Activated naive CD8-positive, alpha-beta T cell treated with anti-CD3 and anti-CD28 coated beads for 36 hours (primary cell): Measurements from ENCODE around the gene PTPRD. TPM values are rescaled to one million over a fixed set of nuclear protein-coding genes. Genes with fewer than 3 reads are reported as not detected.

Experiments
- DNase-seq: peaks from one replicate; pipeline ENCODE4 v3.0.0; 2021
- H3K27ac Mint-ChIP-seq: one replicate; pipeline ENCODE4 v1.8.0; 2022; ENCODE audit warnings: mild to moderate bottlenecking, moderate library complexity, mixed read lengths
- H3K27me3 Mint-ChIP-seq: one replicate; pipeline ENCODE4 v1.8.0; 2022; ENCODE audit warnings: mild to moderate bottlenecking, mixed read lengths
- H3K36me3 Mint-ChIP-seq: one replicate; pipeline ENCODE4 v1.8.0; 2021; ENCODE audit warnings: mild to moderate bottlenecking, mixed read lengths
- H3K4me1 Mint-ChIP-seq: one replicate; pipeline ENCODE4 v1.8.0; 2021; ENCODE audit warnings: mixed read lengths
- H3K4me3 Mint-ChIP-seq: one replicate; pipeline ENCODE4 v1.8.0; 2022; ENCODE audit warnings: mild to moderate bottlenecking, moderate library complexity, mixed read lengths
- H3K9me3 Mint-ChIP-seq: one replicate; pipeline ENCODE4 v1.8.0; 2022; ENCODE audit warnings: mixed read lengths
- total RNA-seq, 2 experiments: library from RNA; stranded (reverse); gene quantifications; one replicate each; pipeline ENCODE4 v1.2.3, GENCODE V29; 2021

Gene PTPRD
- total RNA-seq, 2 experiments from 2014 or later, result 0.16 to 0.18 TPM

DNA sequence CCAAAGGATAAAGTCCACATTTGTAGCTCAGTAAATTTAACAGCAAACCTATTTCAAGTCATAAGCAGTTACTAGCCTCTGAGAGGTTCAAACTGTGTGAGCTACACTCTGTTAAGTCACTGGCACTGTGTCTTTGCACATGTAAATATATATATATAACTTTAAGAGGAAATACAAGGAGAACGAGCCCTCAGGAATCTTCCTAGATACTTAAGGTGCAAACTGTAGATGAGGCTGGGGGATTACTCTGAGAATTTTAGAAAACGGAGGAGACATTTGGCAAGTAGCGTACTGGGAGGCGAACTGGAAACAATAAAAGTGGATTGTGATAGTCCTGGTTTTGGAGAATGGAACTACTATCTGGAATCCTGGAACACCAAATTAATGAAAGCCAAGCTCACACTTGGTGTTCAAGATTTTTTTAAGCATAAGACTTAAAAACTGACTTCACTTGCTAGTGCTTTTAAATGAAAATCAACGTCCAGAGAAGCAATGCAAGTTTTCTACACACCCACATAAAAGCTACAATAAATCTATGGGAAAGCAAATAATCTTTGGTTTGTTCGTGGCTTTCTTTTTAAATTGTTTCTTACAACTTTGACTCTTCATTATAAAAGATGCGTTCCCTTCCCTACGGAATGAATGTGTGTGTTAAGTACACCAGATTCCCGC, 1756.3 kb downstream of the PTPRD start:
- no peak overlapping the region for H3K4me3 Mint-ChIP-seq
- H3K36me3 Mint-ChIP-seq, result no peaks in the 10 kb centered on the region
- no peak overlapping the region for H3K27ac Mint-ChIP-seq
- peaks cover 72% of the 10 kb centered on the region for H3K27me3 Mint-ChIP-seq
- peaks cover 5% of the 10 kb centered on the region for H3K4me1 Mint-ChIP-seq
- no peaks in the 10 kb centered on the region for H3K9me3 Mint-ChIP-seq
- DNase-seq, result no peak

DNA sequence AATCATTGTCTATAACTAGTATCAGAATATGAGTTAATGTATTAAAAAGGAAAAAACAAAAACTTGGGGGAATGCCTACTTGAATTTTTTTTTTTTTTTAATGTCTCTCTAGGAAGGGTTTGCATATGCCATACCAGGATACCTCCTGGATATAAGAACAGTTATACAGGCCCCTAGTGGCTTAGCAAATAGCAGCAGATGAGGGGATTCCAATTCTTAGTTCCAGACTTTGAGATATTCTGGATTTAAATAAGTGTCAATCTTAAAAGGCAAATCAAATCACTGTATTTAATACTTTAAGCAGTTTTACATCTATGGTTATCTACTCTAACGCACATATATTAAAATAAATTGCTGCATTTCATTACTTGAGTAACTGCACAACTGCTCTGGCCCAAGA, 1757.8 kb downstream of the PTPRD start:
- no peaks in the 10 kb centered on the region for H3K9me3 Mint-ChIP-seq
- H3K4me1 Mint-ChIP-seq, result peaks cover 5% of the 10 kb centered on the region
- H3K27ac Mint-ChIP-seq, result no peak overlapping the region
- H3K4me3 Mint-ChIP-seq, result no peak overlapping the region
- no peaks in the 10 kb centered on the region for H3K36me3 Mint-ChIP-seq
- no peak for DNase-seq
- H3K27me3 Mint-ChIP-seq, result peaks cover 75% of the 10 kb centered on the region

DNA sequence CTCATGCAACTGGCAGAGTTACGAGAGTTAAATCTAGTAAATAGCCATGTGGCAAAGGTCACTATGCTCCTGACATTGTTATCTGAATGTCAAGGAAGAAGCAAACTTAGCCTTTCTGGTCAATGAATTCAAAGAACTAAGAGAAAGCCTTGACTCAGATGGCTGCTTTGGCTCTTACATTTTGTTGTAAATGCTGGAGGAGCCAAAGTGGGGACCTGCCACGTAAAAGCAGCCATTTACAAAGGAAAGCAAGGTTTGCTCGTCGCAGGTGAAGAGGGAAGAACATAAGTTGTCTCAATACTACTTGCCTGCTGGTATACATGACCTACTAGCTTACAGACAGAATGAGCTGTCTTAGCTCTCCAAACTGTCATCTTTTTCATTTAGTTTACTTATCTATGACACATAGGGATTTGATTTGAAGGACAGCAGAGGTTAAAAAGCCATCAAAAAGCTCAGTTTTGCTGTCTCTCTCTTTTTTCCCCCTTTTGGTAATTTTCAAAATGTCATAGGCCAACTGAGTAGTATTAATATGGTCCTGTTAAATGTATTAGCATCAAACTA, 1760.4 kb downstream of the PTPRD start:
- Mint-ChIP-seq H3K27ac (no peak overlapping the region), H3K9me3 (no peaks in the 10 kb centered on the region), H3K27me3 (peaks cover 58% of the 10 kb centered on the region), H3K4me1 (peaks cover 5% of the 10 kb centered on the region), H3K36me3 (no peaks in the 10 kb centered on the region), H3K4me3 (no peak overlapping the region)
- DNase-seq, result no peak

DNA sequence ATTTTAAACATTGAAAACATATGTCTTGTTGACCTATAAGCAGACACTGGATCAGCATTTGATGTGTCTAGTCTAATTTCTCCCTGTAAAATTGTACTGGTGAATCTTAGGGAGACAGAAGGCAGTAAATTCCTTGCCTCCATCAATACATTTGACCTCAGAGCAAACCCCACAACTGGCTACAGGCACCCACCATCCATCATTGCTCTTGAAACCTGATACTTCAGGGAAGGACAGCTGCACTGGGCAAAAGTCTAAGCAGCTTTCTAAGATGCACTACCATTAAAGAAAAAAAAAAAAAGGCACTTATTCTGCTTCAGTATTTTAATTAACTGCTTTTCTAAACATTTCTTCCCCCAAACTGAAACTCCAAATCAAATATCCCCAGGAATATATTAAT, 1761.9 kb downstream of the PTPRD start:
- no peak for DNase-seq
- no peaks in the 10 kb centered on the region for H3K4me1 Mint-ChIP-seq

DNA sequence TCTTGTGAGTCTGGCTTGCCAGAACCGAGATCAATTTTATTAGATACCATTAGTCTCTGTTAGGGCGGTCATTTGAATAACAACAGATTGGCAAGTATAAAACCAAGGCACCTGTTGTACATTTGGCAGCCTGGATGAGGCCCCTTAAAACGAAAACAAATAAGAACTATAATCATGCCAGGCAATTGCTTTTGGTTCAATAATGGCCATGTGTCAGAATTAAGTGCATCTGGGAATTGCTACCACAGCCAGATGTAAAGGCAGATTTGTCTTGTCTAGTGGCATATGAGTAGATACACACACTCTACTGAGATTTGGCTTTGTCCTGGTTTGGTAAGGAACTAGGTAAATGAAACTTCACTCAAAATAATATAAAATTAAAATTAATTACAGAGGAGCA, 1767.0 kb downstream of the PTPRD start:
- Mint-ChIP-seq H3K27ac (no peak overlapping the region), H3K36me3 (no peaks in the 10 kb centered on the region), H3K9me3 (no peaks in the 10 kb centered on the region), H3K27me3 (peaks cover 11% of the 10 kb centered on the region), H3K4me1 (no peaks in the 10 kb centered on the region), H3K4me3 (no peak overlapping the region)
- no peak for DNase-seq

More for the DNA sequence above, 1761.9 kb downstream of the PTPRD start:
- no peak overlapping the region for H3K27ac Mint-ChIP-seq
- H3K36me3 Mint-ChIP-seq, result no peaks in the 10 kb centered on the region
- peaks cover 50% of the 10 kb centered on the region for H3K27me3 Mint-ChIP-seq
- no peaks in the 10 kb centered on the region for H3K9me3 Mint-ChIP-seq
- no peak overlapping the region for H3K4me3 Mint-ChIP-seq

DNA sequence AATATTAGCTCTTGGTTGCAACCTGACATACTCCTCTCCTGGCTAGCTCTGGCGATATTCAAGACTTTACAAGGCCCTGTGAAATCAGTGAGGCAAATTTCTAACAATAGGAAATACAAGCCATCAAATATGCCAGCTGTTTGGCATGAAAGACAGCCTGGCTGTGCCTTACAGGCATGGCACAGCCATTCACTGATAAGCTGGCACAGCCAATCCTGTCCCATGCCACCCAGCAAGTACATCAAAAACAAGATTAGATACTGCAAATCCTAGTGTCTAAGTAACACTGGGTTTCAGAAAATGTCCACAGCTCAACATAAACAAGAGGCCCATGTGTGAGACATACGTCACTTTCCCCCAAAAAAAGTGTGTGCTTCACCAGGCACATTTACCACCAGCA, 1767.4 kb downstream of the PTPRD start:
- no peak overlapping the region for H3K4me3 Mint-ChIP-seq

DNA sequence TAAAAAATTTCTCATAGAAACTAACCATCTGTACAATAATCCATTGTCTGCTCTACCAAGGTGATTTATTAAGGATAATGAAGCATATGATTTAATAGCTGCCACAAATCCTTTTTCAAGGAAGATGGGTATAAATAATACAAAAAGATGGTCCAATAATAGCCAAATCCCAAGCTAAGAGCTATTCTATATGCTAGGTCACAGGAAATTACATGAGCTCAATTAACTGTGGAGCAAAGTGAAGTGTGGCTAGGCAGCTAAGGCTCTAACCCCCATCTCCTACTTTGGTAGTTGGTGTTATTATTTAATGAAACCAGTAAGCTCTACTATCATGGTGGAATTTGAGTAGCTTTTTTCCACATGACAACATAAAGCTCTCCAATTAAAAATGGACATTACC, 1768.3 kb downstream of the PTPRD start:
- Mint-ChIP-seq H3K9me3 (no peaks in the 10 kb centered on the region), H3K27ac (no peak overlapping the region), H3K4me3 (no peak overlapping the region), H3K36me3 (no peaks in the 10 kb centered on the region), H3K27me3 (peaks cover 6% of the 10 kb centered on the region), H3K4me1 (no peaks in the 10 kb centered on the region)
- no peak for DNase-seq

More for the DNA sequence above, 1767.4 kb downstream of the PTPRD start:
- no peak for DNase-seq
- H3K36me3 Mint-ChIP-seq, result no peaks in the 10 kb centered on the region
- H3K27ac Mint-ChIP-seq, result no peak overlapping the region
- H3K27me3 Mint-ChIP-seq, result peaks cover 11% of the 10 kb centered on the region
- H3K4me1 Mint-ChIP-seq, result no peaks in the 10 kb centered on the region
- H3K9me3 Mint-ChIP-seq, result no peaks in the 10 kb centered on the region

DNA sequence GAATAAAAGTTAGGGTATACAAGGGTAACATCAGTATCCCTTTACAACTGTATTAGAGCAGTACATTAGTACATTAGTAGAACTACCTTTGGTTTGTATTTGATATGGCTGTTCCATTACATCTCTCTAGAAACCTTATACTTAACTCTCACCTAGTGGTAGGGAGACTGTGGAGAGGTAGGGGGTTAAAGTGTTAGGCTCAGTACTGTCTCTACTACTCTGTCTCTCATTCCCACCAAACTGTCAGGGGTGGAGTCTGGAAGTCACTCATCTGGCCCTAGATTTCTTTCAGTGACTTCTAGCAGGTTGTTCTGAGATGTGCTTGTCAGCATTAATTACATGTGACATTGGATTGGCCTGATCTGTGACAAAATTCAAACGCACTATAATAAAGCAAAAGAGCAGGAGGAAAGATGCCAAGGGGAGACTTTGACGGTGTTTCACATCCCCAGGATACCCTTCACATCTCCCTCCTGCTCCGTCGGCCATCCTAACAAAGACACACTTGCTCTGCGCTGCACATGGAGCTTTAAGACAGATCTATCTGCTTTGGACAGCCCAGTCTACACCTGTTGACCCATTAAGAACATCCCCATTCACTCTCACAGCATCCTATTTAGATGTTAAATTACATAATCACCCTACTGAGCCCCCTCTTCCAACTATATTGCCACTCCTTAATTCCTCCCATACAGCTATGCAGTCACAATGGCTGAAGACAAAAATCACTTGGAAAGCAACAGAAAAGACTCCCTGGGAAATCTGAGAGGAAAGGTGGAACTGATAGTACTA, 1770.2 kb downstream of the PTPRD start:
- DNase-seq, result no peak
- Mint-ChIP-seq H3K27ac (no peak overlapping the region), H3K36me3 (no peaks in the 10 kb centered on the region), H3K27me3 (peaks cover 5% of the 10 kb centered on the region), H3K4me3 (no peak overlapping the region), H3K9me3 (no peaks in the 10 kb centered on the region), H3K4me1 (no peaks in the 10 kb centered on the region)

DNA sequence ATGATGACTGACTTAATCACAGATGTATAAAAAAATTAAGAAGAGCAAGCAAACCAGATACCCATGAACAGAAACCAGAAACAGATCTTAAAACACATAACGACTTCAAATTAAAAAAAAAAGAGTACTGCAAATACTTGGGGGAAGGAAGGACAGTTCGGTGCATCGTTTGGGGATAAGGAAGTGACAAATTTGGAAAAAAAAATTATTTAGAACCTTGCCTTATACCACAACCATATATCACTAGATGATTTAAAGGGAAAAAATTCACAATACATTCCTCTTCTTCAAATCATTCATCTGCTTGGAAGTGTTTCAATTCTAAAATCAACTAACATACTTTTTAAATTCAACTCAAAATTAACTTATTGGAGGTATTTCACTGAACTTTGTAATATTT, 1774.7 kb downstream of the PTPRD start:
- H3K9me3 Mint-ChIP-seq, result no peaks in the 10 kb centered on the region
- no peak for DNase-seq
- H3K36me3 Mint-ChIP-seq, result no peaks in the 10 kb centered on the region
- H3K4me1 Mint-ChIP-seq, result no peaks in the 10 kb centered on the region
- no peak overlapping the region for H3K27ac Mint-ChIP-seq
- H3K27me3 Mint-ChIP-seq, result no peaks in the 10 kb centered on the region
- no peak overlapping the region for H3K4me3 Mint-ChIP-seq

DNA sequence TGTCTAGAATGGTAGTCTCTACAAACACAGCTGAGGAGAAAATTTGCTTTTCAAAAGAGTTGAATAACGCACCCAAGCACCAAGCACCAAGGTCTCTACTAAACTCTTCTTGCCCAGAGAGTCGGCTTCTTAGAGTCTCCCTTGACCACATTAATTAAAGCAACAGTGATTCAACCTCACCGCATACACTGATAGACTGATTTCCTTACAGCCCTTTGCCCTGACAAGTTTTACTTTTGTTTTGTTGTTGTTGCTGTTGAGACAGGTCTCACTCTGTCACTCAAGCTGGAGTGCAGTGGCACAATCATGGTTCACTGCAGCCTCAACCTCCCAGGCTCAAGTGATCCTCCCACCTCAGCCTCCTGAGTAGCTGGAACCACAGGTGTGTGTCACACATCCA, 1777.5 kb downstream of the PTPRD start:
- no peak overlapping the region for H3K4me3 Mint-ChIP-seq
- no peak overlapping the region for H3K27ac Mint-ChIP-seq
- no peaks in the 10 kb centered on the region for H3K4me1 Mint-ChIP-seq
- DNase-seq, result no peak
- no peaks in the 10 kb centered on the region for H3K27me3 Mint-ChIP-seq
- no peaks in the 10 kb centered on the region for H3K36me3 Mint-ChIP-seq
- H3K9me3 Mint-ChIP-seq, result no peaks in the 10 kb centered on the region

DNA sequence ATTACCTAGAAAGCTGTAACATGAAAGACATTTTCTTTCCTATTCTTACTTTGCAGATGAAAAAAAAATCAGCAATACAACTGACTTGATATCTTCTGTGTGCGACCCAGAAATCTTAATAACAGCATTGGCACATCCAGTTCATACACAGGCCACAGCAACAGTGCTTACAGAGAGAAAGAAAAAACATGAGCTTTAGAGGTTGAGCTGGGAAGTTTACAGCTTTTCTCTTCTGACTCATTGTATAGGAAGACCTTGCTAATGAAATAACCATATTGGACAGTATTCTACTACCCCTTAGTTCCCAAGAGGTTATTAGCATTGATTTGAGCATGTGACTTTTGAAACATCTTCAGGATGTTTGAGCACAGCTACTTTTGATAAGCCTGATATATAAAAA, 1779.8 kb downstream of the PTPRD start:
- Mint-ChIP-seq H3K36me3 (no peaks in the 10 kb centered on the region), H3K27ac (no peak overlapping the region), H3K4me1 (no peaks in the 10 kb centered on the region), H3K9me3 (no peaks in the 10 kb centered on the region), H3K27me3 (no peaks in the 10 kb centered on the region), H3K4me3 (no peak overlapping the region)
- DNase-seq, result no peak

DNA sequence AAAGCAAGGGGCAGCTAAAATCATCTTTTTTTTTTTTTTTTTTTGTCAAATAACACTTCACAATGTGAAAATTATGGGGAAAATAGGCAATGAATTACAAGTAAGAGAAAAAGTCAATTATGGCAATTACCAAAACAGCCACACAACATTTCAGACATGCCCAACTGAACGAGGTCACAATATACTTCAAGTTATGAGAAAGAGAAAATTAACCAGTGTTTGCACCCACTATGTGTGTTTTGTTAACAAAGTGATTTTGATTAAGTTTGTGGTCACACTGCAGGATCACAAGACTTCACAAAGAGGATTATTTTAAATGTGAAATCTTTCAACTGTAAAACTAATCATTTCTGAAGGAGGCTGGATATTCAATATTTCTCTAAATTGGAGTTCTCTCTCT, 1780.4 kb downstream of the PTPRD start:
- Mint-ChIP-seq H3K4me1 (no peaks in the 10 kb centered on the region), H3K36me3 (no peaks in the 10 kb centered on the region), H3K4me3 (no peak overlapping the region), H3K9me3 (no peaks in the 10 kb centered on the region), H3K27ac (no peak overlapping the region), H3K27me3 (no peaks in the 10 kb centered on the region)
- no peak for DNase-seq

DNA sequence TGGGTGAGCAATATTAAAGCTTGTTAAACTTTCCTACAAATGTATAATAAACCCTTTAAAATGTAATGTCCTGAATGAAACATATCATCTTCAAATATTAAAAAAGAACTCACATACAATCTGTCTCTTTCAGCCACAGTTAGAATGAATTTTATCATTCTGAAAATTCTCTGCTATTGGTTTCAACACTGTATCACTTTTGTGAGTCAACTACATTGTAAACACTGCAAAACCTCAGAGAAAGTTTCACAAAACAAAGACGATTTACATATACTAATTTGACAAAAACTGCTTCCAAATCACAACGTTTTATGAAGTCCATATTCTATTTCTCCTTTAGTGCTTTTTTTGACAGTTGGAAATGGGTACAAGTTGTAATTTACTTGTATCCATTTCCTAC, 1781.2 kb downstream of the PTPRD start:
- DNase-seq, result no peak
- H3K4me1 Mint-ChIP-seq, result no peaks in the 10 kb centered on the region
- H3K4me3 Mint-ChIP-seq, result no peak overlapping the region
- no peaks in the 10 kb centered on the region for H3K9me3 Mint-ChIP-seq
- no peaks in the 10 kb centered on the region for H3K36me3 Mint-ChIP-seq
- H3K27me3 Mint-ChIP-seq, result no peaks in the 10 kb centered on the region
- H3K27ac Mint-ChIP-seq, result no peak overlapping the region

DNA sequence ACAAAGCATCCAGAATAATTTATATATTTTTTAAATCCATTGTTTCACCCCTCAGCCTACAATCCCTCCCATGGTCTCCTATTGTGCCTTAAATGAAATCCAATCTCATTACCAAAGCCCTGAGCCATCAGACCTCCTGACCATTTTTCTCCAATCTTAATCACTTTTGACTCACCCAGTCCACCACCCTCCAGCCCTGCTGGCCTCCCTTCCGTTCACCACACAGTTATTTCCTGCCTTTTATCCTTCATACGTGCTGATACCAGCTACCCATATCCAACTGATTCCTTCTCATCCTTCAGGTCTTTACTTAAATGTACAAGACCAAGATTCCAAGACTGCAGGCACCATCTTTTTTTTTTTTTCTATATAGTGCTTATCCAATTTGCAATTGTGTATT, 1786.5 kb downstream of the PTPRD start:
- peaks cover 3% of the 10 kb centered on the region for H3K27me3 Mint-ChIP-seq
- no peak overlapping the region for H3K4me3 Mint-ChIP-seq
- no peaks in the 10 kb centered on the region for H3K36me3 Mint-ChIP-seq
- no peaks in the 10 kb centered on the region for H3K9me3 Mint-ChIP-seq
- peaks cover 2% of the 10 kb centered on the region for H3K4me1 Mint-ChIP-seq
- H3K27ac Mint-ChIP-seq, result no peak overlapping the region
- no peak for DNase-seq

DNA sequence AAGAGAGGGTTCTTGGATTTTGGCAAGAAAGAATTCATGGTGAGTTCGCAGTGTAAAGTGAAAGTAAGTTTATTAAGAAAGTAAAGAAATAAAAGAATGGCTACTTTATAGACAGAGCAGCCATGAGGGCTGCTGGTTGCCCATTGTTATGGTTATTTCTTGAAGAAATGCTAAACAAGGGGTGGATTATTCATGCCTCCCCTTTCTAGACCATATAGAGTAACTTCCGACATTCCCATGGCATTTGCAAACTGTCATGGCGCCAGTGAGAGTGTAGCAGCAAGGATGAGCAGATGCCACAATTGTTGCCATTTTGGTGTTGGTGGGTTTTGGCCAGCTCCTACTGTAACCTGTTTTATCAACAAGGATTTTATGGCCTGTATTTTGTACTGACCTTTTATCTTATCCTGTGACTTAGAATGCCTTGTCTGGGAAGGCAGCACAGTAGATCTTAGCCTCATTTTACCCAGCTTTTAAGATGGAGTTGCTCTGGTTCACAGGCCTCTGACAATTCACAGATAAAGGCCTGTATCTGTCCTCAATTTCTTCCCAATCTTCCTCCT, 1787.1 kb downstream of the PTPRD start:
- H3K36me3 Mint-ChIP-seq, result no peaks in the 10 kb centered on the region
- H3K27ac Mint-ChIP-seq, result no peak overlapping the region
- no peaks in the 10 kb centered on the region for H3K9me3 Mint-ChIP-seq
- H3K4me1 Mint-ChIP-seq, result peaks cover 2% of the 10 kb centered on the region
- peaks cover 3% of the 10 kb centered on the region for H3K27me3 Mint-ChIP-seq
- DNase-seq, result no peak
- no peak overlapping the region for H3K4me3 Mint-ChIP-seq
